Tibial nerve (tissue), 4 donors: ENCODE data around the gene FFAR1. TPM values are rescaled to one million over a fixed set of nuclear protein-coding genes. Genes with fewer than 3 reads are reported as not detected.
"Not testable (repeated sequence)": the region's sequence is repeated elsewhere in the genome, so short reads cannot be mapped to it uniquely, and the experiment has no call there.

Source experiments
- DNase-seq, 2 donors: peaks; one replicate each; pipeline ENCODE4 v3.0.0-alpha.2; 2019; ENCODE audit warnings: low spot score in 2 of 2
- H3K27ac ChIP-seq, 4 donors: fragments of 200-600 bp; sonication (generic) in 3 of 4; one replicate each; pipeline ENCODE4 v1.5.1; 2017 to 2019; ENCODE audit warnings: mild to moderate bottlenecking in 1 of 4
- H3K27me3 ChIP-seq, 2 donors: fragments of 200-600 bp; sonication (generic) in 1 of 2; one replicate each; pipeline versions ENCODE4 v1.5.1 to v1.6.0; 2017 to 2019
- H3K36me3 ChIP-seq, 3 donors: fragments of 200-600 bp; sonication (generic); one replicate each; pipeline ENCODE4 v1.5.1; 2018 to 2019
- H3K4me1 ChIP-seq, 4 donors: fragments of 200-600 bp; sonication (generic) in 3 of 4; one replicate each; pipeline ENCODE4 v1.5.1; 2017 to 2019
- H3K4me3 ChIP-seq, 4 donors: fragments of 200-600 bp; sonication (generic) in 3 of 4; one replicate each; pipeline ENCODE4 v1.5.1; 2017 to 2019; ENCODE audit warnings: mild to moderate bottlenecking in 1 of 4, moderate library complexity in 1 of 4
- H3K9me3 ChIP-seq, 4 donors: fragments of 200-600 bp; sonication (generic) in 3 of 4; one replicate each; pipeline ENCODE4 v1.5.1; 2017 to 2019
- EP300 ChIP-seq, 2 donors: sonication (generic); formaldehyde crosslinking; IDR thresholded peaks; one replicate each; pipeline ENCODE4 v1.6.1; 2017; ENCODE audit warnings: antibody characterized with exemption in 2 of 2, mild to moderate bottlenecking in 1 of 2
- POLR2A ChIP-seq, 2 donors: fragments of 450-650 bp; IDR thresholded peaks; one replicate each; pipeline ENCODE4 v1.6.1; 2017; ENCODE audit warnings: antibody characterized with exemption in 2 of 2, mild to moderate bottlenecking in 2 of 2, moderate library complexity in 2 of 2
- WGBS, 2 donors: methylation state at CpG; one replicate each; pipeline ENCODE4 v1.1.5; 2018; 5-methylcytosine and 5-hydroxymethylcytosine counted together
- total RNA-seq, 4 donors: library from RNA; depleted of rRNA; stranded (reverse); fragments of >200 nt; gene quantifications; one replicate each; pipeline ENCODE4 v1.1.0, GENCODE V29; 2016
- TF ChIP-seq, protein P1 (sequence below), 5 experiments: fragments of 200-600 bp in 3 of 5; fragments of 450-650 bp in 2 of 5; sonication (generic) in 3 of 5; IDR thresholded peaks; one replicate each; pipeline ENCODE4 v1.5.1; 2016 to 2019; ENCODE audit warnings: antibody characterized with exemption in 5 of 5, mild to moderate bottlenecking in 3 of 5, moderate library complexity in 2 of 5

Gene FFAR1
- total RNA-seq, 4 donors from 2014 or later: 0.59 TPM; not detected in 3

DNA sequence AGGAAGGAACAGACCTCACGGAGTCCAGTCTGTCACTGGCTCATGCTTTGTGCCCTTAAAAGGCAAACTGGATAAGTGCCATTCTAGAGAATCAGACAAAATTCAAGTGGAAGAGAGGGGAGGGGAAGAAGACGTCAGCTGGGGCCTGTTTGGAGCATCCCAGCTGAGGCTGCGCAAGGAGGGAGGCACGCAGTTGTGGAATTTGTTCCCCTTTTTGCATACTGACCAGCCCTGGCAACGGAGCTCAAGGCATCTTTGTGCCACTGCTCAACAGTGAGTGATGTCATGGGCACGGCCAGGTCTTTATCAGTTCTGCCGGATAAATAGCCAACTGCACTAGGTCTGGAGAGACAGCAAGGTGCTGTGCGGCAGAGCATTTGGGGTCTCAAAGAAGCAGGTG is 23.0 kb downstream of the FFAR1 start, which contains the start of gene GPR42:
TSS of gene GPR42 (plus strand) at position 347 of the 400 bp plus-strand sequence. CDS start 292 bp downstream, outside the sequence.
- H3K4me1 ChIP-seq: no peaks in the 10 kb centered on the region
- DNase-seq: no peak
- no peak within 1 kb of the TSS for H3K4me3 ChIP-seq
- H3K27me3 ChIP-seq: no peaks in the 10 kb centered on the region
- H3K9me3 ChIP-seq: peaks cover 0 to 3% (median 0%) of the 10 kb centered on the region in 4 donors
- H3K27ac ChIP-seq: no peak within 1 kb of the TSS
- TF ChIP-seq, protein P1, sequence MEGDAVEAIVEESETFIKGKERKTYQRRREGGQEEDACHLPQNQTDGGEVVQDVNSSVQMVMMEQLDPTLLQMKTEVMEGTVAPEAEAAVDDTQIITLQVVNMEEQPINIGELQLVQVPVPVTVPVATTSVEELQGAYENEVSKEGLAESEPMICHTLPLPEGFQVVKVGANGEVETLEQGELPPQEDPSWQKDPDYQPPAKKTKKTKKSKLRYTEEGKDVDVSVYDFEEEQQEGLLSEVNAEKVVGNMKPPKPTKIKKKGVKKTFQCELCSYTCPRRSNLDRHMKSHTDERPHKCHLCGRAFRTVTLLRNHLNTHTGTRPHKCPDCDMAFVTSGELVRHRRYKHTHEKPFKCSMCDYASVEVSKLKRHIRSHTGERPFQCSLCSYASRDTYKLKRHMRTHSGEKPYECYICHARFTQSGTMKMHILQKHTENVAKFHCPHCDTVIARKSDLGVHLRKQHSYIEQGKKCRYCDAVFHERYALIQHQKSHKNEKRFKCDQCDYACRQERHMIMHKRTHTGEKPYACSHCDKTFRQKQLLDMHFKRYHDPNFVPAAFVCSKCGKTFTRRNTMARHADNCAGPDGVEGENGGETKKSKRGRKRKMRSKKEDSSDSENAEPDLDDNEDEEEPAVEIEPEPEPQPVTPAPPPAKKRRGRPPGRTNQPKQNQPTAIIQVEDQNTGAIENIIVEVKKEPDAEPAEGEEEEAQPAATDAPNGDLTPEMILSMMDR (IDR thresholded peaks at IDR 0.05): no peak
- TF ChIP-seq EP300 (IDR thresholded peaks at IDR 0.05) (no peak), POLR2A (IDR thresholded peaks at IDR 0.05) (no peak)
- 78 to 84% methylated on average over 7 of the region's 8 CpGs for WGBS, 2 donors
- no peaks in the 10 kb centered on the region for H3K36me3 ChIP-seq

DNA sequence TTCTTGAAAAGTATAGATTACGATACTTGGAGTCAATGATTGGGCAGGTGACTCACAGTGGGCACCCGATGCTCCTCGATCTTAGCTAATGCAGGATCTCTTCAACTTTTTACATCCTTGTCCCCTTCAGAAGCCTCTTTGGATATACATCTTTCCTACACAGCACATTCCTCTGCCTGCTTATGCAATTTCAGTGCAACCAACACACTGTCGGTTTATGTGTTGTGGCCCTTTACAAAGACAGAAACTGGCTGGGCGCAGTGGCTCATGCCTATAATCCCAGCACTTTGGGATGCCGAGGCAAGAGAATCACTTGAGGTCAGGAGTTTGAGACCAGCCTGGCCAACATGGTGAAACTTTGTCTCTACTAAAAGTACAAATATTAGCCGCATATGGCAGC is 25.8 kb downstream of the FFAR1 start:
- H3K9me3 ChIP-seq: peaks cover 0 to 8% (median 0%) of the 10 kb centered on the region in 4 donors
- no peak for DNase-seq
- H3K27me3 ChIP-seq: no peaks in the 10 kb centered on the region
- no peak overlapping the region for H3K27ac ChIP-seq
- no peaks in the 10 kb centered on the region for H3K36me3 ChIP-seq
- no peak overlapping the region for H3K4me3 ChIP-seq
- 84 to 94% methylated on average over 7 of the region's 7 CpGs for WGBS, 2 donors
- TF ChIP-seq POLR2A (IDR thresholded peaks at IDR 0.05) (no peak), EP300 (IDR thresholded peaks at IDR 0.05) (no peak)
- TF ChIP-seq, protein P1 (IDR thresholded peaks at IDR 0.05): no peak
- no peaks in the 10 kb centered on the region for H3K4me1 ChIP-seq

DNA sequence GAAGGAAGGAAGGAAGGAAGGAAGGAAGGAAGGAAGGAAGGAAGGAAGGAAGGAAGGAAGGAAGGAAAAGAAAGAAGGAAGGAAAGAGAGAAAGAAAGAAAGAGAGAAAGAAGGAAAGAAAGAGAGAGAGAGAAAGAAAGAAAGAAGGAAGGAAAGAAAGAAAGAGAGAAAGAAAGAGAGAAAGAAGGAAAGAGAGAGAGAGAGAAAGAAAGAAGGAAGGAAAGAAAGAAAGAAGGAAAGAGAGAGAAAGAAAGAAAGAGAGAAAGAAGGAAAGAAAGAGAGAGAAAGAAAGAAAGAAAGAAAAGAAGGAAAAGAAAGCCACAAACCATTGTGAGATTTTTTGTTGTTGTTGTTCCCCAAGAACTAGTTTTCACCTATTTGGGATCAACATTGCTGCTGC is 26.3 kb downstream of the FFAR1 start:
- not testable (repeated sequence) for H3K36me3 ChIP-seq, H3K4me1 ChIP-seq, H3K27ac ChIP-seq, H3K27me3 ChIP-seq, H3K4me3 ChIP-seq, DNase-seq
- peaks cover 0 to 12% (median 0%) of the 10 kb centered on the region in 4 donors for H3K9me3 ChIP-seq

DNA sequence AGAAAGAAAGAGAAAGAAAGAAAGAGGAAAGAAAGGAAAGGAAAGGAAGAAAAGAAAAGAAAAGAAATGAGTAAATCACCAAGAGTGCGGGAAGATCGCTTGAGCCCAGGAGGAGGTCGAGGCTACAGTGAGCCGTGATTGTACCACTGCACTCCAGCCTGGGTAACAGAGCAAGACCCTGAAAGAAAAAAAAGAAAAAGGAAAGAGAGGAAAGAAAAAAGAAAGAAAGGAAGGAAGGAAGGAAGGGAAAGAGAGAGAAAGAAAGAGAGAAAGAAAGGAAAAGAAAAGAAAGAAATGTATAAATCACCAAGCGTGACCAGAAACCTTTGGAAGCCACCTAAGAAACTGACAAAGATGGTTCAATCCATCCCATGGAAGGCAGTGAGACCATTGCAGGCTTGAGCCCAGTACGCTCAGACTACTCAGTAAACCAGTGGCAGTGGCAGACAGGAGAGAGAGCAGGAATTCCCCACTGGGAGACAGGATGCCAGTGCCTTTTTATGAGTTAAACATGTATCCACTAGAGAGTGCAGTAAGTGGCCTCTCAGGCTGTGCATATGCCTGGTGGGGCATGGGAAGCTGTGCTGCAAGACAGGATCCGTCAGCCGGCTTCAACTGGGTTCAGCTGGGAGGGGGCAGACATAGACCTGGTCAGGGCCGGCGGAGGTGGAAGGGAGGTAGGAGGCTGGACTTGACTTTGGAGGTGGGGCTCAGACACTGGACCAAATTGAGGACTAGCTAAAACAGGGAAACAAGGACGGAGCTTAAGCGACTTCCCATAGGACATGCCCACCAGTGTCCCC is 28.0 kb downstream of the FFAR1 start:
- no peaks in the 10 kb centered on the region for H3K36me3 ChIP-seq
- H3K4me1 ChIP-seq: no peaks in the 10 kb centered on the region
- 80 to 87% methylated on average over 12 of the region's 12 CpGs for WGBS, 2 donors
- no peak overlapping the region for H3K27ac ChIP-seq
- DNase-seq: no peak
- TF ChIP-seq EP300 (IDR thresholded peaks at IDR 0.05) (no peak), POLR2A (IDR thresholded peaks at IDR 0.05) (no peak)
- TF ChIP-seq, protein P1 (IDR thresholded peaks at IDR 0.05): no peak
- no peak overlapping the region for H3K4me3 ChIP-seq
- H3K27me3 ChIP-seq: no peaks in the 10 kb centered on the region
- peaks cover 0 to 9% (median 0%) of the 10 kb centered on the region in 4 donors for H3K9me3 ChIP-seq

DNA sequence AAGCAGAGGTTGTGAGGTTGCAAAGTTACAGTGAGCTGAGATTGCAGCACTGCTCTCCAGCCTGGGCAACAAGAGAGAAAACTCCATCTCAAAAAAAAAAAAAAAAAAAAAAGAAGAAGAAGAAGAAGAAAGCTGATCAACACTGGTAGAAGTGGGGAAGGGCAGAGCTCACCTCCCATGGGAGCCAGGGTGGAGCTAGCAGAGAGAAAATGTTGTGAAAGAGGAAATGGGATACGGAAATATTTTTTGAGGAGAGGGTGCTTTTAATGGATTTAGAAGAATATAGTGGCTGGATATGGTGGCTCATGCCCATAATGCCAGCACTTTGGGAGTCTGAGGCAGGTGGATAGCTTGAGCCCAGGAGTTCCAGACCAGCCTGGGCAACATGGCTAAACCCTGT is 30.0 kb downstream of the FFAR1 start:
- Histone ChIP-seq H3K27ac (no peak overlapping the region), H3K4me3 (no peak overlapping the region), H3K9me3 (peaks cover 0 to 9% (median 0%) of the 10 kb centered on the region in 4 donors), H3K27me3 (no peaks in the 10 kb centered on the region), H3K4me1 (no peaks in the 10 kb centered on the region), H3K36me3 (no peaks in the 10 kb centered on the region)
- no peak for DNase-seq
- 47 to 56% methylated on average over 1 of the region's 1 CpG for WGBS, 2 donors
- TF ChIP-seq POLR2A (IDR thresholded peaks at IDR 0.05) (no peak), EP300 (IDR thresholded peaks at IDR 0.05) (no peak)
- TF ChIP-seq, protein P1 (IDR thresholded peaks at IDR 0.05): no peak
